Peyer's patch (tissue), 4 donors: ENCODE measurements around the gene DNAJB4.

Experiments used
- CTCF ChIP-seq, 6 experiments: fragments of 450-650 bp in 4 of 6; fragments of 200-600 bp in 2 of 6; sonication (generic) in 1 of 6; IDR thresholded peaks; one replicate each; pipeline ENCODE4 v1.5.1; 2017 to 2019; ENCODE audit warnings: antibody characterized with exemption in 6 of 6, mild to moderate bottlenecking in 3 of 6, moderate library complexity in 1 of 6
- POLR2A ChIP-seq, 2 donors: fragments of 450-650 bp; IDR thresholded peaks; one replicate each; pipeline ENCODE4 v1.5.1; 2017; ENCODE audit warnings: antibody characterized with exemption in 2 of 2, mild to moderate bottlenecking in 2 of 2, moderate library complexity in 2 of 2

GRCh38 chr1:78053498-78053897 lies 48.8 kb downstream of the DNAJB4 start:
- TF ChIP-seq CTCF (IDR thresholded peaks at IDR 0.05), result no peak
- no peak for TF ChIP-seq POLR2A (IDR thresholded peaks at IDR 0.05)
